Endothelial cell of umbilical vein (primary cell): Measurements from ENCODE around the gene HGF.

Source experiments
- EZH2 ChIP-seq: IDR thresholded peaks from 2 replicates; pipeline ENCODE4 v1.6.1; 2012; ENCODE audit warnings: borderline replicate concordance, low read depth, mild to moderate bottlenecking, moderate library complexity, low read length, inconsistent platforms; ENCODE audit not compliant: severe bottlenecking
- POLR2A ChIP-seq: IDR thresholded peaks from 2 replicates; pipeline ENCODE4 v1.6.1; 2012; ENCODE audit warnings: low read depth, mild to moderate bottlenecking, control low read depth, low read length

- TF ChIP-seq POLR2A (no peak), EZH2 (no peak)
Observed at GRCh38 chr7:81767926-81768325, 1.9 kb downstream of the HGF start.
